ENCODE measurements around the gene FOXP1.

DNA sequence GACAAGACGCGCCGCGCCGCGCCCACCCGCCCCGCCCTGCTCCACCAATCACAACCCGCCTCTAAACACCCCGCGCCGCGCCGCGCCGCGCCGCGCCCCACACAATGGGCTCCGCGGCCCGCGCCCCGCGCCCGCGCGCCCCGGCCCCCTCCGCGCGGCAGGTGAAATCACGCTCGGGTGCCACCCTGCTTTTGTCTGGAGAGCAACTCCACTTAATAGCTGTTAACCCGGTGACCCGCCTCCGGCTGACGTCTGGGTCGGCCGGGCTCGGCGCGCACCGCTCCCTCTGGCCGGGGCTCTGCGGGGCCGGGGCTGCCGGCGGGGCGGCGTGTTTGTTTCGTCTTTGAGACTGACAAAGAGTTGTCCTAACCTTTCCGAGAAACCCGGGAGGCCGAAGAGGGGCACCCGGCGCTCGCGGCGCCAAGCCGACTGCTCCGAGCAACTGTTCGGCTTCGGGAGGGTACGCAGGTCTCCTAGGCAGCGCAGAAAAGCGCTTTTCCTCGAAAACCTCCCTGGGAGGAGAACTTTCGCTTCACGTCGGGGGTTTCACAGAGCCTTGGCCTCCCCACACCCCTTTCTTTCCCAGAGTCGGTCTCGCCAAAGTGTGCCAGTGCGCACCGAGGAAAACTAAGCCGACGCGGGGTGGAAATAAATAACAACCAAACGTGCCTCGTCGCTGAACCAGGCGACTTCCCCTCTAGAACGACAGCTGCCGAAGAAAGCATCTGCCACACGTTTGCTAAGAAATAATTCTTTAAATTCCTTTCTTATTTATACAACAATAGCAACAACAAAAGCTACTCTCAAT is 518.4 kb downstream of the FOXP1 start:
- TF ChIP-seq, protein P1, sequence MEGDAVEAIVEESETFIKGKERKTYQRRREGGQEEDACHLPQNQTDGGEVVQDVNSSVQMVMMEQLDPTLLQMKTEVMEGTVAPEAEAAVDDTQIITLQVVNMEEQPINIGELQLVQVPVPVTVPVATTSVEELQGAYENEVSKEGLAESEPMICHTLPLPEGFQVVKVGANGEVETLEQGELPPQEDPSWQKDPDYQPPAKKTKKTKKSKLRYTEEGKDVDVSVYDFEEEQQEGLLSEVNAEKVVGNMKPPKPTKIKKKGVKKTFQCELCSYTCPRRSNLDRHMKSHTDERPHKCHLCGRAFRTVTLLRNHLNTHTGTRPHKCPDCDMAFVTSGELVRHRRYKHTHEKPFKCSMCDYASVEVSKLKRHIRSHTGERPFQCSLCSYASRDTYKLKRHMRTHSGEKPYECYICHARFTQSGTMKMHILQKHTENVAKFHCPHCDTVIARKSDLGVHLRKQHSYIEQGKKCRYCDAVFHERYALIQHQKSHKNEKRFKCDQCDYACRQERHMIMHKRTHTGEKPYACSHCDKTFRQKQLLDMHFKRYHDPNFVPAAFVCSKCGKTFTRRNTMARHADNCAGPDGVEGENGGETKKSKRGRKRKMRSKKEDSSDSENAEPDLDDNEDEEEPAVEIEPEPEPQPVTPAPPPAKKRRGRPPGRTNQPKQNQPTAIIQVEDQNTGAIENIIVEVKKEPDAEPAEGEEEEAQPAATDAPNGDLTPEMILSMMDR (IDR thresholded peaks at IDR 0.05; ENCODE audit: insufficient read depth, low read depth, low read length) = no peak
- no peak for TF ChIP-seq EZH2 (IDR thresholded peaks at IDR 0.05; ENCODE audit: insufficient read depth, low read length)

All from astrocyte (in vitro differentiated cells and primary cell).